Caco-2 (cell line): ENCODE data around the gene INTS6L. TPM values are rescaled to one million over a fixed set of nuclear protein-coding genes. Genes with fewer than 3 reads are reported as not detected.

Experiments used
- BruUV-seq: library from RNA; stranded (reverse); fragments of 400-500 nt; replicated peaks from 2 replicates; lab custom pipeline; 2021; lab: Mats Ljungman, UMichigan
- CTCF ChIA-PET: fragments of 300-600 bp; sonication (Branson Sonifier 250); formaldehyde crosslinking; loops from one replicate; lab custom pipeline; 2022; ENCODE audit warnings: antibody characterized with exemption; lab: Charles Lee
- POLR2A ChIA-PET: fragments of 300-600 bp; sonication (Branson Sonifier 250); formaldehyde crosslinking; loops from one replicate; lab custom pipeline; 2022; ENCODE audit warnings: antibody characterized with exemption; lab: Charles Lee
- DNase-seq, 2 experiments: peaks; one replicate each; pipeline versions ENCODE4 v3.0.0 to v3.0.0-alpha.2; 2020 to 2022
- H3K27me3 ChIP-seq: replicated peaks from 2 replicates; pipeline ENCODE4 v1.6.0; 2011; ENCODE audit warnings: low read length; ENCODE audit not compliant: control insufficient read depth, insufficient read depth
- H3K36me3 ChIP-seq: 2 replicates; pipeline ENCODE4 v1.5.1; 2011; ENCODE audit warnings: low read length; ENCODE audit not compliant: control insufficient read depth, insufficient read depth
- H3K4me1 ChIP-seq: fragments of 250-450 bp; sonication (Bioruptor Pico); 2 replicates; pipeline ENCODE4 v1.5.1; 2020; ENCODE audit warnings: mild to moderate bottlenecking
- H3K4me3 ChIP-seq: 2 replicates; pipeline ENCODE4 v1.5.1; 2011; ENCODE audit warnings: low read depth, mild to moderate bottlenecking, control low read depth, low read length
- H3K9me3 ChIP-seq: fragments of 250-450 bp; sonication (Bioruptor Pico); 2 replicates; pipeline ENCODE4 v1.5.1; 2020; ENCODE audit warnings: mild to moderate bottlenecking, moderate library complexity
- H3K27ac Mint-ChIP-seq: one replicate; pipeline ENCODE4 v1.8.0; 2022; ENCODE audit warnings: mixed read lengths; ENCODE audit not compliant: unreplicated experiment
- H3K27me3 Mint-ChIP-seq: one replicate; pipeline ENCODE4 v1.8.0; 2022; ENCODE audit warnings: mixed read lengths; ENCODE audit not compliant: insufficient read depth, unreplicated experiment
- H3K36me3 Mint-ChIP-seq: one replicate; pipeline ENCODE4 v1.8.0; 2022; ENCODE audit warnings: mild to moderate bottlenecking, mixed read lengths; ENCODE audit not compliant: insufficient read depth, unreplicated experiment
- H3K4me1 Mint-ChIP-seq: one replicate; pipeline ENCODE4 v1.8.0; 2022; ENCODE audit warnings: low read depth, mixed read lengths; ENCODE audit not compliant: unreplicated experiment
- H3K4me3 Mint-ChIP-seq: one replicate; pipeline ENCODE4 v1.8.0; 2022; ENCODE audit warnings: mild to moderate bottlenecking, moderate library complexity, mixed read lengths; ENCODE audit not compliant: unreplicated experiment
- H3K9me3 Mint-ChIP-seq: one replicate; pipeline ENCODE4 v1.8.0; 2022; ENCODE audit warnings: mixed read lengths; ENCODE audit not compliant: unreplicated experiment
- CTCF ChIP-seq, 2 experiments: fragments of 200-600 bp in 1 of 2; IDR thresholded peaks; 1 replicate in 1 of 2; 2 replicates in 1 of 2; pipeline versions ENCODE4 v1.5.1 to v1.8.0; 2011 to 2022; ENCODE audit warnings: antibody characterized with exemption in 1 of 2, control low read depth in 1 of 2, inconsistent platforms in 1 of 2, low read depth in 1 of 2, low read length in 1 of 2, mild to moderate bottlenecking in 1 of 2, moderate library complexity in 1 of 2; ENCODE audit not compliant: insufficient read depth in 1 of 2, severe bottlenecking in 1 of 2, unreplicated experiment in 1 of 2
- intact Hi-C: fragments of 100-400 bp; cut with micrococcal nuclease; formaldehyde crosslinking; loops from one replicate; pipeline ENCODE4 v1.10.0; 2022; ENCODE audit not compliant: unreplicated experiment
- total RNA-seq: library from RNA; stranded (reverse); gene quantifications from 2 replicates; pipeline ENCODE4 v1.2.3, GENCODE V29; 2022

INTS6L gene
- total RNA-seq, 1 experiment from 2014 or later = 0.61 TPM

DNA sequence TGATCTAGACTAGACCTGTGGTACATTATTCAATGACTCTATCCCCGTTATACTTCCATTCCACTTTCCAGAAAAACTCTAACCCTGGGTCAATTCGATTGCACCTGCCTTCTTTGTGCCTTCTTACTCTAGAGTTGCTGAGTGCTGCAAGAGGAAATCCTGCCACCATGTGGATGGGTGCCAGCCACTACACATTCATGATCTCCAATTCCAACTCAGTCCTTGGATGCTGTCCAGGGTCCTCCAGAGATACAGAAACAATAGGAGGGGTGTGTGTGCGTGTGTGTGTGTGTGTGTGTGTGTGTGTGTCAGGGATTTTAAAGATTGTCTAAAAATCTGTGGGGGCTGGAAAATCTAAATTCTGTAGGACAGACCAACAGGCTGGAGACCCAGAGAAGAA, 42.9 kb upstream of the INTS6L start:
- intact Hi-C loops = loop anchor here (10.0 kb wide), 1 partner anchor 363 kb away; no protein-coding TSS in a partner anchor
- POLR2A ChIA-PET = no interaction called here
- Mint-ChIP-seq H3K27me3 (peaks cover 7% of the 10 kb centered on the region), H3K4me3 (no peak overlapping the region), H3K27ac (no peak overlapping the region), H3K36me3 (no peaks in the 10 kb centered on the region), H3K4me1 (no peaks in the 10 kb centered on the region), H3K9me3 (no peaks in the 10 kb centered on the region)
- no peaks in the 10 kb centered on the region for H3K27me3 ChIP-seq
- no peaks in the 10 kb centered on the region for H3K36me3 ChIP-seq
- no peaks in the 10 kb centered on the region for H3K9me3 ChIP-seq
- BruUV-seq = no TSS peak
- DNase-seq = peak; percentile 39 to 43
- peak in 1 of 2 experiments; percentile 51 for TF ChIP-seq CTCF (IDR thresholded peaks at IDR 0.05; ENCODE audit: insufficient read depth in 1 of 2, low read depth in 1 of 2, low read length in 1 of 2, severe bottlenecking in 1 of 2, unreplicated experiment in 1 of 2)
- CTCF ChIA-PET = no interaction called here
- no peak overlapping the region for H3K4me3 ChIP-seq
- H3K4me1 ChIP-seq = no peaks in the 10 kb centered on the region

DNA sequence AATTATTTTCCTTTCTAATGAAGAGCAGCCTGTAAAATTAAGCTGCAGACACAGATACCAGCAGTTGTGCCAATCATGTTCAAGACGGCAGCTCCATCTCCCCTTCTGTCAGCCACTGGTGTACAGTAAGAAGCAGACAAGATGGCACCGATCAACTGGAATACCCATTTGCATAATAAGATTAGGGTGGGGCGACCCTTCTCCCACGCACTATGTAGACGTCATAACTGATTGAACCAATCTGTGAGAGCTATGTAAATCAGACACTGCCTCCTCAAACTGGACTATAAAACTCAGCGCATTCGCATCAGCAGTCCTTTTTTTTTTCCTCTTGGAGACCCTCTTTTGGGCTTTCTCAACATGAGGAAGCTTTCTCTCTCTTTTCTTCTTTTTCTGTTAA, 40.4 kb upstream of the INTS6L start:
- ChIA-PET CTCF (no interaction called here), POLR2A (no interaction called here)
- no peak for TF ChIP-seq CTCF (IDR thresholded peaks at IDR 0.05; ENCODE audit: insufficient read depth in 1 of 2, low read depth in 1 of 2, low read length in 1 of 2, severe bottlenecking in 1 of 2, unreplicated experiment in 1 of 2)
- H3K4me3 ChIP-seq = no peak overlapping the region
- Mint-ChIP-seq H3K27ac (no peak overlapping the region), H3K9me3 (no peaks in the 10 kb centered on the region), H3K4me3 (no peak overlapping the region), H3K4me1 (no peaks in the 10 kb centered on the region), H3K27me3 (peaks cover 10% of the 10 kb centered on the region), H3K36me3 (no peaks in the 10 kb centered on the region)
- no TSS peak for BruUV-seq
- no peaks in the 10 kb centered on the region for H3K36me3 ChIP-seq
- no peak for DNase-seq
- H3K27me3 ChIP-seq = no peaks in the 10 kb centered on the region
- H3K4me1 ChIP-seq = no peaks in the 10 kb centered on the region
- H3K9me3 ChIP-seq = no peaks in the 10 kb centered on the region
- intact Hi-C loops = no loop called here

DNA sequence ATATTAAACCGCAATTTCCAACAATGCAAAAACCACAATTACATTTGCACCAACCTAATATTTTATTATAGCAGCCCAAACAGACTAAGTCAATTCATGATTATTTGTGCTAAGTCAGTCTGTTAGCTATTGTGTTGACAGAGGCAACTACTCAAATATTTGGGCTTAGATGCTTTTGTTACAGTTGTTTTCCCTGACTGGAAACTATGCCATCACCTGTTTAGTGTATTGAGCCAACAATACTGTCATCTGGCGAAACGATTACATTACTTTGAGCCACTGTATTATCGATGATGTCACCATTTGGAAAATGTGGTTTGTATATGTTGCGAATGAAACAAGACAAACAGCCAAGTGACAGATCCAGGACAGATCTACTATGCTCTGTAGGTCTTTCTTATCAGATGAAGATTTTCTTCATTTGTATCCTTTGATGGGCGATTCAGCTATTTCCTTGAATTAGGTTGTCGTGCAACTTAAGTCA, 38.7 kb upstream of the INTS6L start:
- Mint-ChIP-seq H3K4me1 (no peaks in the 10 kb centered on the region), H3K9me3 (no peaks in the 10 kb centered on the region), H3K4me3 (no peak overlapping the region), H3K27ac (no peak overlapping the region), H3K36me3 (no peaks in the 10 kb centered on the region), H3K27me3 (peaks cover 10% of the 10 kb centered on the region)
- ChIA-PET POLR2A (no interaction called here), CTCF (no interaction called here)
- Histone ChIP-seq H3K36me3 (no peaks in the 10 kb centered on the region), H3K9me3 (no peaks in the 10 kb centered on the region), H3K27me3 (no peaks in the 10 kb centered on the region), H3K4me3 (no peak overlapping the region), H3K4me1 (no peaks in the 10 kb centered on the region)
- intact Hi-C loops = no loop called here
- DNase-seq = no peak
- no TSS peak for BruUV-seq
- TF ChIP-seq CTCF (IDR thresholded peaks at IDR 0.05; ENCODE audit: insufficient read depth in 1 of 2, low read depth in 1 of 2, low read length in 1 of 2, severe bottlenecking in 1 of 2, unreplicated experiment in 1 of 2) = no peak
